Activated CD4-positive, alpha-beta T cell treated with anti-CD3 and anti-CD28 coated beads, Interleukin-2, amount 50 U/mL, for 1 hour (primary cell): ENCODE data around the gene CDK5RAP1.

ENCODE experiments used
- DNase-seq: peaks from one replicate; pipeline ENCODE4 v3.0.0-alpha.2; 2020

CDK5RAP1 gene

DNA sequence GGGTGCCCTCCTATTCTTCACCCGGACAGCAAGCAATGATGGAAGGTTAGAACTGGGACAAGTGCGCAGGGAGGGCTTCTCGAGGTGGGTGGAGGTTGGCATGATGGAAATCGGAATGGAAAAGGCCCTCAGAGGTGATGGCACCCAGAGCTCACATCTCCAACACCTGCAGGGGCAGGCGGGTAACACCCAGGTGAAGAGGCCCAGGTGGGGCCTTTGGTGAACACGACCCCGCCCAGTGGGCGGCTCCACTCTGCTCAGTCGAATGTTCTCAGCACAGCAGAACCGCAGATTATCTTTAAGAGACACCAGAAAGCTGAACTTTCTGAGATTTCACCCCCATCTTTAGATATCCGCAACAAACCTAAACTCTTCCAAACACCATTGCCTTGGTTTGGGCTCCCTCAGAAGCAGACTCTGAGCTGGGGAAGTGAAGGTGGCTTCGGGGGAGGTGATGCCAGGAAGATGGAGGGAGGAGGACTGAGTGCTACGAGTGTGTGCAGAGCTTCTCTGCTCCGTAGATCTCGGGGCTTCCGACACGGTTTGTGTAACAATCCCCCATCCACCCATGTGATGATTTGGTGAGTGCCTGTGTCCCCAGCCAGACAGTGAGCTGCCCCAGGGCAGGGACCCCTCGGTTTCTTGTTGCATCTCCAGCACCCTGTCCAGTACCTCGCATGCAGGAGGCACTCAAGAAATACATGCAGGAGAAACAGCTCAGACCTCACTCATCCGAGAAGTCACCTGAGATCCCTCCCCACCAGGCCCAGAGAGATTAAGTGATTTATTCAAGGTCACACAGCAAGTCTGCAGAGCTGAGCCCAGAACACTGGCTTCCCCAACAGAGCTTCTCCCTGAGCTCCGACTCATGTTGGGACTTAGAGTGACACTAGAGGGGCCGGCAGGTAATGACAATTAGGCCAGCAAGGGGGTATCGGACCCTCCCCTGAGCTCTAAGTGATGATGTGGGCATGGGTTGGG, 72.9 kb downstream of the CDK5RAP1 start:
- DNase-seq: no peak

- no peak for DNase-seq
Measured at GRCh38 chr20:33325350-33325749, 76.0 kb downstream of the CDK5RAP1 start.

- DNase-seq: no peak
Measured at GRCh38 chr20:33323236-33323635, 78.1 kb downstream of the CDK5RAP1 start.

GRCh38 chr20:33322456-33322855, 78.9 kb downstream of the CDK5RAP1 start:
- no peak for DNase-seq

- no peak for DNase-seq
Measured at GRCh38 chr20:33320006-33320405, 81.3 kb downstream of the CDK5RAP1 start.

DNA sequence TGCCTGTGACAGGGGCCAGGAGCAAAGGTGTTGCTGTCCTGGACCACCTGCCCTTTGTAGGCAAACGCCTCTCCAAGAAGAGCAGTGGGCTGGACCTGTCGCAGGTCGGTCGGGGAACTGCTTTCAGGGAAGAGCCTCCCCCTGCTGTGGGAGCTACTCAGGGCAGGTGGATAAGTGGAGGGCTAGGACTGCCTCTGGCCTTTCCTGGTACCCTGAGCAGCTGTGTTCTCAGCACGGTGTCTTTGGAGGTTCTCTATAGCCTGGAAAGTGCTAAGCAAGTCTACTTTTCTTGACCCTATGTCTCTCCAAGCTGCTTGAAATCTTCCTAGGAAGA, 83.3 kb downstream of the CDK5RAP1 start:
- no peak for DNase-seq

- DNase-seq: no peak
Measured at GRCh38 chr20:33317424-33318095, 83.8 kb downstream of the CDK5RAP1 start.

- DNase-seq: no peak
Measured at GRCh38 chr20:33316958-33317357, 84.4 kb downstream of the CDK5RAP1 start.

GRCh38 chr20:33316343-33316742, 85.0 kb downstream of the CDK5RAP1 start:
- DNase-seq: no peak

- no peak for DNase-seq
Measured at GRCh38 chr20:33313686-33314314, 87.5 kb downstream of the CDK5RAP1 start.

DNA sequence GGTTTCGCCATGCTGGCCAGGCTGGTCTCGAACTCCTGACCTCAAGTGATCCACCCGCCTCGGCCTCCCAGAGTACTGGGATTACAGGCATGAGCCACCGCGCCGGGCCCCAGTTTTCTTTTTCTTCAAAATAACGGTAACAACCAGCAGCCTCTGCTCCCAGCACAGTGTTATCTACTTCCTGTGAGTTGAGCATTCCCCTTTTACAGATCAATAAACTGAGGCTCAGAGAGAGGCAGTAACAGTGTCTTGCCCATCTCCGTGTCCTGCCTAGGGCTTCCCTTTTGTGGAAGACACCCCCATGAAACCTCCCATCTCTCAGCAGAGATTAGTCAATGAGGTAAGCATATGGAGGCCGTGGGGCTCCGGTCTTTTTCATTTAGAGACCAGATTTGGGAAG, 88.7 kb downstream of the CDK5RAP1 start:
- DNase-seq: no peak

- no peak for DNase-seq
Measured at GRCh38 chr20:33311996-33312395, 89.3 kb downstream of the CDK5RAP1 start.

DNA sequence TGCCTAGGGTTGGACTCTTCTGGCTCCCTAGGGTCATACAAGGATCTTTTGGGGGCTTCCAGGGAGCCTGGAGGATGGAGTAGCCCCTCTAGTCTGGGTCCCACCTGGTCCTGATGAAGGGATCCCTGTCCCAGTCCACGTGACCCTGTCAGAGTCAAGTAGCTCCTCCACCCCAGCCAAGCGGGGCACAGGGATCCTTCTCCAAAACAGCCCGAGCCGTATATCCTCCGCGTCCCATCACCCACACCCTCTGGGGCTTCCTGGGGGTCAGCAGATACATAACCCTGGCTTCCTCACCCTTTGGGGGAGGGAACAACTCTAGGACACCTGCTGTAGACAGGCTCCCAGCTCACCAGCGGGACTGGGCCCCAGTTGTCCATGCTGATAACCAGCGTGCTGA, 90.3 kb downstream of the CDK5RAP1 start:
- DNase-seq: no peak

DNA sequence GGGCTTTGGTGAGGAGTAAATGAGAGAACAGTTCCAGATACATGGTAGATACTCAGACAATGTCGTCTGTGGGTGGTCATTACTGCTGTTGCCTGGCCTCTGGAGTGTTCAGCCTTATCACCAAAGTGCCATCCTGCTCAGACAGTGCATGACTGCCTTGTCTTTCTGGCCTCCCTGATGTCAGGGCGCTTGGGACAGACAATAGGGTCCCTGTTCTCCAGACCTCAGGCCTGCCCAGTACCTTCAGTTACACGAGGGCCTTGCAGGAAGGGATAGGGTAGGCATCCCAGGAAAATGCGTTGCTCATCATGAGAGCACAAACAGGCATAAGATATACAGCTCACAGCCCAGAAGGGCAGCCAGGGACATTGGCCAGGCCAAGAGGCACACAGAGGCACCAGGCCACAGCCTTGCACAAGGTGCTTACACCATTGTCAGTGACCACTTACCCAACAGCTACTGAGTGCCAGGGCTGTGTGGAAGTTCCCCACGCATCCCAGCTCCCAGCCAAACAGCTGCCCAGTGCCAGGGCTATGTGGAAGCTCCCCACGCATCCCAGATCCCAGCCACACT, 90.9 kb downstream of the CDK5RAP1 start:
- DNase-seq: no peak

DNA sequence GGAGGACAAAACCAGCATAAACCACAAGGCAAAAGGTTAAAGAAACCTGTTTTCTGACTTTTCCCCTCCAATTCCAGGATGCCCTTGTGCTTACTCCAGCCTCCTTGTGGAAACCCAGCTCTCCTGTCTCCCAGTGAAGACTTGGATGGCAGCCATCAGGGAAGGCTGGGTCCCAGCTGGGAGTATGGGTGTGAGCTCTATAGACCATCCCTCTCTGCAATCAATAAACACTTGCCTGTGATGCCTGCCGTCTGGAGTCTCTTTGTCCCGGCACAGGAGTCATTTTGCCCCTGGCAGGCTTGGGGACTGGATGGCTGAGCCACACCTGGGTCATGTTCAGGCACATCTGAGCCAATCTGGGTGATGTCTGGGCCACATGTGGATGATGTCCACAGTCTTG, 91.7 kb downstream of the CDK5RAP1 start:
- DNase-seq: no peak
